Colonic mucosa (tissue), 4 donors: Measurements from ENCODE around the gene TMEM179. TPM values are rescaled to one million over a fixed set of nuclear protein-coding genes. Genes with fewer than 3 reads are reported as not detected.

Source experiments
- DNase-seq: peaks from one replicate; pipeline ENCODE4 v3.0.0-alpha.2; 2020
- H3K27ac ChIP-seq: fragments of 200-600 bp; one replicate; pipeline ENCODE4 v1.8.0; 2021
- H3K27me3 ChIP-seq: fragments of 200-600 bp; one replicate; pipeline ENCODE4 v1.8.0; 2021
- H3K36me3 ChIP-seq: fragments of 200-600 bp; one replicate; pipeline ENCODE4 v1.8.0; 2021
- H3K4me1 ChIP-seq: fragments of 200-600 bp; one replicate; pipeline ENCODE4 v1.8.0; 2021; ENCODE audit warnings: mild to moderate bottlenecking
- H3K4me3 ChIP-seq: fragments of 200-600 bp; one replicate; pipeline ENCODE4 v1.8.0; 2021
- H3K9ac ChIP-seq, 2 donors: one replicate each; pipeline ENCODE4 v1.7.0; 2013; ENCODE audit warnings: control low read depth in 2 of 2, low read depth in 2 of 2, low read length in 2 of 2
- H3K9me3 ChIP-seq: fragments of 200-600 bp; one replicate; pipeline ENCODE4 v1.8.0; 2021
- CTCF ChIP-seq: fragments of 200-600 bp; IDR thresholded peaks from one replicate; pipeline ENCODE4 v1.8.0; 2022; ENCODE audit warnings: antibody characterized with exemption, mild to moderate bottlenecking
- intact Hi-C: fragments of 100-400 bp; cut with DNase I; formaldehyde crosslinking; loops from one replicate; pipeline ENCODE4 v1.14.1; 2022
- total RNA-seq, 2 donors: library from RNA; stranded (reverse); fragmentation: NEBNext Ultra II Directional in 1 of 2; extraction: Animal tissue kit (Norgen Biotek cat#: 25700) in 1 of 2; gene quantifications; one replicate each; pipeline ENCODE4 v1.2.1, GENCODE V29; 2021
- donor health status: healthy.
- donor health status: DM: no; HTN: no; CAD: no.
- donor health status: DM: no; HTN: no; CAD: no.

TMEM179 gene
- total RNA-seq, 2 donors from 2014 or later = 0.69 TPM; not detected in 1

GRCh38 chr14:104600805-104601204 is 3.8 kb downstream of the TMEM179 start:
- intact Hi-C loops = no loop called here
- Histone ChIP-seq H3K9me3 (no peaks in the 10 kb centered on the region), H3K27ac (no peak overlapping the region), H3K36me3 (no peaks in the 10 kb centered on the region), H3K9ac (no peak overlapping the region), H3K4me1 (no peaks in the 10 kb centered on the region), H3K27me3 (peaks cover 19% of the 10 kb centered on the region), H3K4me3 (no peak overlapping the region)
- no peak for DNase-seq
- no peak for TF ChIP-seq CTCF

- Histone ChIP-seq H3K4me1 (no peaks in the 10 kb centered on the region), H3K9ac (no peak overlapping the region), H3K27ac (no peak overlapping the region), H3K27me3 (peaks cover 15% of the 10 kb centered on the region), H3K4me3 (no peak overlapping the region), H3K36me3 (no peaks in the 10 kb centered on the region), H3K9me3 (no peaks in the 10 kb centered on the region)
- no peak for DNase-seq
- intact Hi-C loops = no loop called here
- no peak for TF ChIP-seq CTCF
Measured at GRCh38 chr14:104600141-104600643, 4.4 kb downstream of the TMEM179 start.

GRCh38 chr14:104599446-104599845 is 5.1 kb downstream of the TMEM179 start:
- Histone ChIP-seq H3K27ac (no peak overlapping the region), H3K36me3 (no peaks in the 10 kb centered on the region), H3K27me3 (peaks cover 9% of the 10 kb centered on the region), H3K4me1 (no peaks in the 10 kb centered on the region), H3K4me3 (no peak overlapping the region), H3K9me3 (no peaks in the 10 kb centered on the region), H3K9ac (no peak overlapping the region)
- no peak for DNase-seq
- TF ChIP-seq CTCF = no peak
- intact Hi-C loops = no loop called here

GRCh38 chr14:104598910-104599273 is 5.7 kb downstream of the TMEM179 start:
- H3K36me3 ChIP-seq = no peaks in the 10 kb centered on the region
- H3K9ac ChIP-seq = no peak overlapping the region
- no peaks in the 10 kb centered on the region for H3K4me1 ChIP-seq
- no peaks in the 10 kb centered on the region for H3K9me3 ChIP-seq
- no peak overlapping the region for H3K27ac ChIP-seq
- intact Hi-C loops = no loop called here
- no peak overlapping the region for H3K4me3 ChIP-seq
- TF ChIP-seq CTCF = no peak
- no peak for DNase-seq
- H3K27me3 ChIP-seq = peaks cover 4% of the 10 kb centered on the region

GRCh38 chr14:104598039-104598909 is 6.3 kb downstream of the TMEM179 start:
- no peaks in the 10 kb centered on the region for H3K36me3 ChIP-seq
- no peaks in the 10 kb centered on the region for H3K27me3 ChIP-seq
- intact Hi-C loops = no loop called here
- H3K9ac ChIP-seq = no peak overlapping the region
- no peaks in the 10 kb centered on the region for H3K9me3 ChIP-seq
- no peak for TF ChIP-seq CTCF
- no peaks in the 10 kb centered on the region for H3K4me1 ChIP-seq
- no peak for DNase-seq
- no peak overlapping the region for H3K27ac ChIP-seq
- H3K4me3 ChIP-seq = no peak overlapping the region
